SU-DHL-6 (cell line): ENCODE measurements around the gene LCTL.

ENCODE experiments used
- EZH2phosphoT487 ChIP-seq: fragments of 200-600 bp; sonication (generic), shearing (Covaris generic); conservative IDR thresholded peaks from 2 replicates; pipeline ENCODE4 v1.6.1; 2018; ENCODE audit warnings: mild to moderate bottlenecking, antibody characterized with exemption, low read length, moderate library complexity, mixed read lengths
- TF ChIP-seq, protein P1 (sequence below): fragments of 200-600 bp; sonication (generic); IDR thresholded peaks from one replicate; pipeline ENCODE4 v1.5.1; 2017; ENCODE audit warnings: antibody characterized with exemption, mild to moderate bottlenecking, low read length, moderate library complexity; ENCODE audit not compliant: insufficient read depth, poor library complexity, severe bottlenecking

DNA sequence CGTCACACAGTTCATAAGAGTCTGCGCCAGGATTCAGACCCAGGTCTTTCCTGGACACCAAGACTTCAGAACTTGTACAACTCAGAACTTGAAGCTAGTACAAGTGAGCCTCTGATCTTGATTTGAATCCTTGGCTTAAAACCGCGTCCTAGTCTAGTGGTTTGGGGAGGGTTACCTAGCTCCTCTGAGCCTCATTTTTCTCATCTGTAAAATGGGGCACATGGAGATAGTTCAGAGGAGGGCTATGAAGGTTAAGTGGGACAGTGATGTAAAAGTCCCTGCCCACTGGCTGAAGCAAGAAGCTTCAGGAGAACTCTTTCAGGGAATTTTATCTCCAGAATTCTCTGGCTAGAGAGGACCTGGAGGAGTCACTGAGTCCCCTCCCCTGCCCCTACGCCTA is 48.7 kb upstream of the LCTL start:
- TF ChIP-seq, protein P1, sequence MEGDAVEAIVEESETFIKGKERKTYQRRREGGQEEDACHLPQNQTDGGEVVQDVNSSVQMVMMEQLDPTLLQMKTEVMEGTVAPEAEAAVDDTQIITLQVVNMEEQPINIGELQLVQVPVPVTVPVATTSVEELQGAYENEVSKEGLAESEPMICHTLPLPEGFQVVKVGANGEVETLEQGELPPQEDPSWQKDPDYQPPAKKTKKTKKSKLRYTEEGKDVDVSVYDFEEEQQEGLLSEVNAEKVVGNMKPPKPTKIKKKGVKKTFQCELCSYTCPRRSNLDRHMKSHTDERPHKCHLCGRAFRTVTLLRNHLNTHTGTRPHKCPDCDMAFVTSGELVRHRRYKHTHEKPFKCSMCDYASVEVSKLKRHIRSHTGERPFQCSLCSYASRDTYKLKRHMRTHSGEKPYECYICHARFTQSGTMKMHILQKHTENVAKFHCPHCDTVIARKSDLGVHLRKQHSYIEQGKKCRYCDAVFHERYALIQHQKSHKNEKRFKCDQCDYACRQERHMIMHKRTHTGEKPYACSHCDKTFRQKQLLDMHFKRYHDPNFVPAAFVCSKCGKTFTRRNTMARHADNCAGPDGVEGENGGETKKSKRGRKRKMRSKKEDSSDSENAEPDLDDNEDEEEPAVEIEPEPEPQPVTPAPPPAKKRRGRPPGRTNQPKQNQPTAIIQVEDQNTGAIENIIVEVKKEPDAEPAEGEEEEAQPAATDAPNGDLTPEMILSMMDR: no peak
- no peak for TF ChIP-seq EZH2phosphoT487
